NCI-H748 treated with DMSO at 0.1 percent for 48 hours (cell line): ENCODE measurements around the gene ABHD16A.

Source experiments
- DNase-seq: peaks from one replicate; lab custom pipeline; 2025; lab: John Stamatoyannopoulos, UW

Gene ABHD16A

GRCh38 chr6:31689249-31690110 lies 13.6 kb downstream of the ABHD16A start:
- no peak for DNase-seq

- no peak for DNase-seq
Measured at GRCh38 chr6:31687860-31688693, 15.0 kb downstream of the ABHD16A start.

- DNase-seq = no peak
Measured at GRCh38 chr6:31687321-31687720, 15.8 kb downstream of the ABHD16A start.

- no peak for DNase-seq
Measured at GRCh38 chr6:31686483-31686882, 16.6 kb downstream of the ABHD16A start.

GRCh38 chr6:31683591-31683990 lies 19.5 kb downstream of the ABHD16A start:
- no peak for DNase-seq

DNA sequence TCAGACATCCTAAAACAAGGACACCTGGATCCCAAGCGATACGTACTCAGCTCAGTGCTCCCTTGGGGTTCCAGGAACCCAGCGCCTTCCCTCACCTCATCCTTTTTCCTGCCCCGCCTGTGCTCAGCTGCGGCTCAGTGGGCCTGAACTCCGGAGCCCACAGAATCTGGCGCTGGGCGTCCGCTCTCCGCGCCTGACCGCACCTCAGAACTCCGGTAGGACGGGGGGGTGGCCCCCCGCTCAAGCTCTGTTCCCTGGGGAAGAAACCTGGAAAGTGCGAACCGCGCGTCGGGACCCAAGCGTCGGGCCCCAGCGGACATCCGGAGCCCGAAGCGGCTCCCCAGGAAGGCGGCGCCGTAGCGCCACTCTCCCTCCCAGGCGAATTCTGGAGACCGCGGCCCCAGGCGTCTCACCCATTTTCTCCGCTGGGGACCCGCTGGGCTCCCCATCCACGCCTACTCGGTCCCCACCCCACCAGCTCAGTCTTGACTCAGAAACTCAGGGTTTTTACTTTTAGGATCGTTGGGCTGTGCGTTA lies 21.9 kb downstream of the ABHD16A start:
- DNase-seq = peak; percentile 68

- peak; percentile 95 for DNase-seq
Measured at GRCh38 chr6:31680226-31681134, 22.6 kb downstream of the ABHD16A start, which contains the start of gene LY6G5C. LY6G5C (minus strand) TSS chr6:31681067; CDS start chr6:31680373, 694 bp downstream.

DNA sequence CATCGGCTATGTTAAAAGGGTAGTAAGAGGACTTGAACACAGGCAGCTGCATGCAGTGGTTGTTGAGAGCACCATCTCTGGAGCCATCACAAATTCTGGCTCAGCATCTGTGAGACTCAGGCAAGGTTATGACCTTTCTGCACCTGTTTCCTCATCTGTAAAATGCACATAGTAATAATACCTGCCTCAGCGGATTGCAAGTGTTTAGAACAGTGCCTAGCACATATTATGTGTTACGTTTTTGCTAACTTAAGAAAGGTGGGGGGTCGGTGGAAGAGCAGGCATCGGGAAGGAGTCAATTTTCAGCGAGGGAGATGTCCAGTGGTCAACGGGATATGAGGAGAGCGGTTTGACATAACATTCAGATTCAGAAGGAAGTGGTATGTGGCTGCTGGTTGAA lies 25.2 kb downstream of the ABHD16A start:
- no peak for DNase-seq

DNA sequence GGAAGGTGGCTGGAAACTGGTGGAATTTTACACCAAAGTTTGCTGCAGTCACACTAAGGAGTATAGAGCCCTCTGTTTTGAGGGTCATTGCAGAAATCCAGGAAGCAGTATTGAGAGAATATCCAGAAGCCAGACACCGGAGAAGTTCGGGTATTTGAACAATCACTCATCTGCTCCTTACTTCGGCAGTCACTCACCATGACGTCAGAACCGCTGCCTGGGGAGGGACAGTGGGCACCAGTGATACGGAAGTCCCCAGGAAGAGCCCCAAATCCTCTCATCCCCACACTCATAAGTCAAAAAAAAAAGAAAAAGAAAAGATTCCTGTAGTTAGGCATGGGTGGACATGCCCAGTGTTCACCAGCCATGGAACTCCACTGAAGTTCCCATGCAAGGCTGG lies 26.2 kb downstream of the ABHD16A start:
- DNase-seq = no peak

DNA sequence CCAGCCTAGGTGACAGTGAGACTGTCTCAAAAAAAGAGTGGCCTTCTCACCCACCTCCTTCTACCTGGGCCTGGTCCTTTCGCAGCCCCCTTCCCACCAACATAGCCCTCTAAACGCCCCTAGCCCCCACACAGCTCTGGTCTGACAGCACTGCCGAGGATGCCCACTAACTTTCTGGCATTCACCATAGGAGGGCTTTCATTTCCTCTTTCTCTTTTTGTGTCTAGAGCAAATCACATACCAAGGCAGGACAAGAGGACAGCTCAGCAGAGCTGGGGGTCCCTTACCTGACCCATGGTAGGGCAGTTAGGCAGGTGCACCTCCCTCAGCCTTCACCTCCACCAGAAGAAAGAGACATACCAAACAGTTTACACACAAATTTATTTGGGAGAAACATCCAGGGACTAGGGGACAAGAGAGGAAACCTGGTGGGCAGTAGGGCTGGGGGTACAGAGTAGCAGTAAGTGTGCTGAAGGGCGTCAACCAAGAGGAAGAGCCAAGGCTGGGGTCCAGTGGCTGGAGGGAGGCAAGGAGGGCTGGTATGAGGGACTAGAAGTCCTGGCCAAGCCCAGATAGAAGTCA lies 26.7 kb downstream of the ABHD16A start:
- no peak for DNase-seq

GRCh38 chr6:31669676-31670075 lies 33.4 kb downstream of the ABHD16A start, which contains the start of gene LY6G5B:
LY6G5B (plus strand) TSS chr6:31669976; CDS start chr6:31670951, 975 bp downstream.
- no peak for DNase-seq

- DNase-seq = no peak
Measured at GRCh38 chr6:31666337-31666965, 36.7 kb downstream of the ABHD16A start.

DNA sequence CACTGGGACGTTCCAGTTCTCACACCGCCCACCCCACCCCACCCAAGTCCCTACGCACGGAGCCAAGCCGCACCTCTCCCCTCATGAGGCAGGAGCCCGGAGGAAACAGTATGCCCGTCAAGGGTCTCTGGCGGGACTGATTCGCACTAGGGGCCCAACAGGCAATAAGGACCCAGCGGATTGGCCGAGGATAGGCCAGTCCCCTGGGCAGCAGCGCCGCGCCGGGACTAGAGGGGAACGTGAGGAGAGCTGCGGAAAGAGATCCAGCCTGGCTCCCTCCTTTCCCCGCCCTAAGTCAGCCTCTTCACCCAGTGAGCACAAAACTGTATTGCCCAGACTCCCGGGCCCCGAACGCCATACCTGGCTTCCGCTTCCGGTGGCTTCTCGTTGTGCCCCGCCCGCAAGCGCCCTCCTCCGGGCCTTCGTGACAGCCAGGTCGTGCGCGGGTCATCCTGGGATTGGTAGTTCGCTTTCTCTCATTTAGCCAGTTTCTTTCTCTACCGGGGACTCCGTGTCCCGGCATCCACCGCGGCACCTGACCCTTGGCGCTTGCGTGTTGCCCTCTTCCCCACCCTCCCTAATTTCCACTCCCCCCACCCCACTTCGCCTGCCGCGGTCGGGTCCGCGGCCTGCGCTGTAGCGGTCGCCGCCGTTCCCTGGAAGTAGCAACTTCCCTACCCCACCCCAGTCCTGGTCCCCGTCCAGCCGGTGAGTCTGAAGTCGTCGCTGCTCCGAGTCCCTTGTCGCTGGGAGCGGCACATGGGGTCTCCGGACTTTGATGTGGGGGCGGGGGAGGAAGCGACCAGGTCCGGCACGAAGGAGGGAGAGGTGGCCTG lies 37.4 kb downstream of the ABHD16A start, which contains the start of gene CSNK2B:
Gene CSNK2B, plus strand, starts transcription at position 580 of the 836 bp plus-strand sequence. CDS start 752 bp downstream, outside the sequence.
- peak; percentile 99 for DNase-seq

- peak; percentile 91 for DNase-seq
Measured at GRCh38 chr6:31664790-31665500, 38.2 kb downstream of the ABHD16A start, which contains the start of gene GPANK1. GPANK1 (minus strand) TSS chr6:31664997; CDS start chr6:31664478, 519 bp downstream.

DNA sequence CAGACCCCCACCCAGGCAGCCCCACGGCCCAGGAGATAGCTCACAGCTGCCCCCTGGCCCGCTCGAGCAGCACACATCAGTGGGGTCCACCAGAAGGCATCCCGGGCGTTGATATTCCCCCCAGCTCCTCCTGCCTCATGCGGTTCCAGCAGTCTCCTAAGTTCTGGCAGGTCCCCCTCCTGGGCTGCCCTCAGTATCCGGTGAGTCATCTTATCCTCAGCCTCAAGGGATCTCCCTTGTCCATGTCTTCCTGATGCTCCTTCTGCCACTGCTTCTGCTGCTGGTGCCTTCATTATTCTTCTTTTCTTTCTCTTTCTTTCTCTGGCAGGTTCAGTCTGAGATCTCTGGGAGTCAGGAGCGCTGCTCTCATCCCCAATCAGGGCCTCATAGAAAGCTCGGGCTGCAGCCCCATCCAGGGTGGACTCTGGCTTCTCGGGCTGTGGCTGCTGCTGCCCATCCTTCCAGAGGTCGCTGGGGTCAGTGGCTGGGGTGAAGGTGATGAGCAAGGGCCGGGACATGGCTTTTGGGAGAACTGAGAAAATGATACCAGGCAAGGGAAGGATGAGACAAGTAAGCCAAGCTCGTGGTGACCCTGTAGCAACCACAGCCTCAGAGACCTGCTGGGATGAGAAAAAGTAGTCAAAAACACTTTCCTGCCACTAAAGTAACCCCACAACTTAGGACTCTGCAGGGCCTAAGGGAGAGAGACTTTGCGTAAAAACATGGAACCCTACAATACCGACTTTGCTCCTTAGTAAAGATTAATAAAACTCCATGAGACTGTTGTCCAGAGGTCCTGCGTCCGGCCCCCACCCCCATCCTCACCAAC lies 38.9 kb downstream of the ABHD16A start:
- no peak for DNase-seq

DNA sequence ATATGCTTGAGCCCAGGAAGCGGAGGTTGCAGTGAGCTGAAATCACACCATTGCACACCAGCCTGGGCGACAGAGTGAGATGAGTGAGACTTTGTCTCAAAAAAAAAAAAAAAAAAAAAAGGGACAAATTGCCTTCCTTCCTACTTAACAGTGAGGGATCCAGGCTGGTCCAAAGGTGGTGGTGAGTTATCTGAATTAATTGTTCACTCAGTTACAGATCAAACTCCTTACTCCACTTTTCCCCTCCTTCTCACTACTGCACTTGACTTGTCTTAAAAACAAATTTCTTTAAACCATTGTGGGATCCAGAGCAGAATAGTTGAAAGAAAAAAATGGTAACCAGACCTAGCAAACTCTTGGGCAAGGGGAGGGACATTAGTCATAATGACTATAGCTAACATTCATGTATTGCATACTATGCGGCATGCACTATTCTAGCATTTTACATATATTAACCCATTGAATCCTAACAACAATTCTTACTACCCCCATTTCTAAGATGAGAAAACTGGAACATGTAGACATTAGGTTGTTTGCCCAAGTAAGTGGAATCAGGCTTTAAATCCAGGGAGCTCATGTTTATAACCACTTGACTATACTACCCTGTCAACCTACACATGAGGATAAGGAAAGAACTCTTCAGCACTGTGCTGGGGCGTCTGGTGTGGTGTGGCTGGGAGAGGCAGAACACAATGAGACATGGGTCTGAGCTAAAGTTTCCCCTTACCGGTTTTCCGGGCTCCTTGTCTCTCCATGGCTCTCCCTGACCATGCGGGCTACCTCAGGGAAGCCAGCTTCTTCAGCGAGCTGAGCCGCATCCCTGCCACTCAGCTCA lies 39.8 kb downstream of the ABHD16A start:
- DNase-seq = no peak
